GM19240 (cell line): ENCODE results near the gene SRRM2.
"Not testable (repeated sequence)": the region's sequence is repeated elsewhere in the genome, so short reads cannot be mapped to it uniquely, and the experiment has no call there.

ENCODE experiments used
- DNase-seq: peaks from one replicate; pipeline ENCODE4 v3.0.0; 2011; ENCODE audit warnings: low spot score; ENCODE audit not compliant: insufficient read length

The SRRM2 gene

GRCh38 chr16:2715064-2715463, 37.4 kb upstream of the SRRM2 start:
- no peak for DNase-seq

DNA sequence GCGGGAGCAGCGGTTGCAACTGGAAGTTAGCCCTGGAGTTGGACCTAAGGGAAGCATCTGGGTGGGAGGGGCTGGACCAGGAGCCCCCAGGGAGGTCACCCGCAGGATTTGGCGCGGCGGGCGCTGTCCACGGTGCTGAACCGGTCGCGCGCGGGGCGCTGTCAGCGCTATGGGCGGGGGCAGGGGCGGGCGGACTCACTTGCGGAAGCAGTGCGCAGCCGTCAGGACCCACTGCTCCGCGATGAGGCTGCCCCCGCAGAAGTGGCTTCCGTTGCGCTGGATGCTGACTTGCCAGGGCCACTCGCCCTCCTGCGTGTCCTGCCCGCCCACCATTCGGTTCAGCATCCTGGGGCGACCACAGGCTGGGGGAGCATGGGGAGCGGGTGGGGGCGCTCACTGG, 36.9 kb upstream of the SRRM2 start:
- DNase-seq: peak; percentile 62

GRCh38 chr16:2715966-2716885, 36.2 kb upstream of the SRRM2 start:
- DNase-seq: no peak

DNA sequence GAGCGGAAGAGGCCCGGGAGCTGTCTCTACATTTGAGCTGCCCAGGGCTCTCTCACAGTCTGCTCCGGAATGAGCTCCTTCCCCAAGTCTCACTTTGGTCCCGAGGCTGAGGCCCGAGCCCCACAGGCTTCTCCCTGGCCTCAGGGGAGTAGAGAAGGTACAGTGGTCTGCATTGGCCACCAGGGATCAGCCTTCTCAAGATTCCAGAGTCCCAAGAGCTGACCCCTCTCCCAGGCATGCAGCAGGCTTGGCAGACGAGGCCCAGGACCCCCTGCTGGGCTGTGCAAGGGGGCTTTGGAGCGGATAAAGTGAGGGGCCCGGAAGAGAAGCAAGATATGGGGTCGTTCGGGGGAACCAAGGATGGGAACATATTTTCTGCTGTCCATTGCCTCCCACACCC, 35.5 kb upstream of the SRRM2 start:
- no peak for DNase-seq

DNA sequence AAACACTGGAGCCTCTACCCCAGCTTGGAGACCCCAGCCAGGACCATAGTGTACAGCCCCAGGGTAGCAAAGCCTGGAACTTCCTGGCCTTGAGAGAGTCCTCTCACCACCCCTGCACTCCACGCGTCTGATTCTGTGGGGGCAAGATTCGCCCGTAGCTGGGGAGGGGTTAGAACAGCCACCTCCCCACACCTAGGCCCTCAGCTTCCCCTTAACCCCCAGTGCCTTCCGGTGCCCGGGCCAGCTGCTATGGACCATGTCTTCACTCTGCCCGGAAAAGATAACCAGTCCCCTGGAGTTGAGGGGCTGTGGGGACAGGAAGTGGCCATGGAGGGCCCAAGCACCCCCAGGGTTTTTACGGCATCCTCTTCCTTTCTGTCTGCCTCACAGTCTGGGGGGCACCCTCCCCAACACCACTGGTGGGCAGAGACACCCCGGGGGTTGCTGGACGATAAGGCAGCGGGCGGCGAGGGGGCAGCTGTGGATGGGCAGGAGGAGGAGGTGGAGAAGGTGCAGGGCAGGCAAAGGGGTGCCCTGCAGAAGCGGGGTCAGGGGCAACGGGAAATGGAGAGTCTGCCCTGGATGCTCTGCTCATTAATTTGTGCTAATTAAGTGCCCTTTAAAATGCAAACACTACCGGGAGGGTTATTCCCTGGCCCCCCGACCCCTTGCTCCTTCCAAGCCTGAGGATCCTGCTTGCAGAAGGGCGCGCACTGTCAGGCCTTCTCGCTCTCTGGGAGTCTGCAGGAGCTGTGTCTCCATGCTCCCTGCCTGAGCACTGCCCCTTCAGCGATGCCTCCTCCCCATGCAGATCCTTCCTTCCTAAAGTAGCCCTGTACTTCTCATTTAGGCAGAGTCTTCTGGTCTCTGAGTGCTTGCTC, 34.8 kb upstream of the SRRM2 start:
- DNase-seq: no peak

- DNase-seq: no peak
Observed at GRCh38 chr16:2719328-2720063, 32.9 kb upstream of the SRRM2 start.

- no peak for DNase-seq
Observed at GRCh38 chr16:2720064-2720457, 32.4 kb upstream of the SRRM2 start, which contains the start of gene PRSS27. Gene PRSS27, minus strand, starts transcription at chr16:2720224. Its CDS starts 64 bp downstream, at chr16:2720160.

- DNase-seq: peak; percentile 89
Observed at GRCh38 chr16:2720719-2721633, 31.5 kb upstream of the SRRM2 start.

DNA sequence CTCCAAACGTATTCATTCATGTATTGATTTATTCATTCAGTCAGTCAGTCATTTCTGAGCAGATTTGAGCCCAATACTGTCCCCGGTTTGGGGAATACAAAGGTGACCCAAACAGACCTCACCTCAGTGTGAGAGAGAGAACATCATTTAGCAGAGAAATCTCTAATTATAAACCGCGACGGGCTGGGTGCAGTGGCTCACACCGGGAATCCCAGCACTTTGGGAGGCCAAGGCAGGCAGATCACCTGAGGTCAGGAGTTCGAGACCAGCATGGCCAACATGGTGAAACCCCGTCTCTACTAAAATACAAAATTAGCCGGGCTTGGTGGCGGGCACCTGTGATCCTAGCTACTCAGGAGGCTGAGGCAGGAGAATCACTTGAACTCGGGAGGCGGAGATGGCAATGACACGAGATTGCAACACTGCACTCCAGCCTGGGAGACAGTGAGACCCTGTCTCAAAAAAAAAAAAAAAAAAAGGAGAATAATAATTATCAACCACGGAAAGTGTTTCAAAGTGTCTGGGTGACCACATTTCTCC, 30.7 kb upstream of the SRRM2 start:
- not testable (repeated sequence) for DNase-seq

GRCh38 chr16:2724088-2724676, 28.3 kb upstream of the SRRM2 start:
- no peak for DNase-seq

DNA sequence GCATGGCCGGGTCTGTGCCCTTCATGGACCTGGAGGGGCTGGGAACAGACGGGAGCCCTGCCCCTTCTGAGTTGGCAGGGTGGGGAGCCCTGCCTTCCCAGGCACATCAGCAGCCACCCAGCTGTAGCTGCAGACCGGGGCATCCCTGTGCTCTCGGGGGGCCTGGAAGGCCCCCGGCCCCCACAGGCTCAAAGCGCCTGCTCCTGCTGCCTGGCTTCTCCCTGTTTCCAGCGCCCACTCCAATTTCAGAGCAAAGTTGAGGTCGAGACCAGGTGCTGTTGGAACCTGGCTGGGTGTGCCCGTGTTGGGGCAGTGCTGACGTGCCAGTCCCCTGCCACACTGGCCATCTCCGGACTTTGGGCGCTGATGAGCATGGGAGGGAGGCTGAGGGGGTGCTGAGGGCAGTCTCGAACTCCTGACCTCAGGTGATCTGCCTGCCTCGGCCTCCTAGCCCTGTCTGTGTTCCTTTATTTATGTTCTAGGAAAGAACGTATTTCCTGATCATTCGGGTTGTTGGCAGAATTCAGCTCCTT, 27.6 kb upstream of the SRRM2 start:
- no peak for DNase-seq

DNA sequence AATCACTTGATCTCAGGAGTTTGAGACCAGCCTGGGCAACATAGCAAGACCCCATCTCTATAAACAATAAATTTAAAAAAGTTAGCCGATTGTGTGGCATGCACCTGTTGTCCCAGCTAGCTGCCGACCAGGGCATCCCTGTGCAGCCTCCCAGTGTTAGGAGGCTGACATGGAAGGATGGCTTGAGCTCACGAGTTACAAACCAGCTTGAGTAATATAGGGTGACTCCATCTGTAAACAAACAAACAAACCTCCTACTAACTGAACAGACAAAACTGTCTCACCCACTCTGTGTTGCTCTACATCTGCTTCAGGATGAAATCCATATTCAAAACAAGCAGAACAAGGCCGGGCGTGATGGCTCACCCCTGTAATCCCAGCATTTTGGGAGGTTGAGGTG, 25.5 kb upstream of the SRRM2 start:
- DNase-seq: no peak

GRCh38 chr16:2728034-2728433, 24.4 kb upstream of the SRRM2 start:
- DNase-seq: no peak

DNA sequence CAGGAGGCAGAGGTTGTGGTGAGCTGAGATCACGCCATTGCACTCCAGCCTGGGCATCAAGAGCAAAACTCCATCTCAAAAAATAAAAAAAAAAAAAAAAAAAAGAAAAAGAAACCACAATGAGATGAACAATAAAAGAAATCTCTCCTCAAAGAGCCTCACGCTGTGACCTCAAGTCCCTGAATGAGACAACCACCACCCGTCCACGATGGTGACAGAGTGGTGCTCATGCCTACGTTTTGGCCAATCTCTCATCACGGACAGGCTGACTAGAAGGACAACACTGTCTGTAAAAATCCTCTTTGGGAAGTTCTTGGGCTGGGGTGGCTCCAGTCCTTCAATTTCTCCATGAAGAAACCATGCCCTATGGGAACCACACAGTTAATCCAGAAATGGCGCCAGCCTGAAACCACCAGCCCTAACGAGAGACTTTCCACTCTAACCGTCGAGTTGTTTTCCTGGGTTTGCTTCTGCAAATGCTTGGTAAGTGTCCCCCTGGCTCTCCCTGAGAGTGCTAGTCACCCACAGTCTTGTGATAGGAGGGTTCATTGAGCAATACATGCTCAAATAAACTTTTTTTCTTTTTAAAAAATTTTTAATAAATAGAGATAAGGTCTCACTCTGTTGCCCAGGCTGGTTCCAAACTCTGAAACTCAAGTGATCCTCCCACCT, 17.5 kb upstream of the SRRM2 start:
- no peak for DNase-seq

DNA sequence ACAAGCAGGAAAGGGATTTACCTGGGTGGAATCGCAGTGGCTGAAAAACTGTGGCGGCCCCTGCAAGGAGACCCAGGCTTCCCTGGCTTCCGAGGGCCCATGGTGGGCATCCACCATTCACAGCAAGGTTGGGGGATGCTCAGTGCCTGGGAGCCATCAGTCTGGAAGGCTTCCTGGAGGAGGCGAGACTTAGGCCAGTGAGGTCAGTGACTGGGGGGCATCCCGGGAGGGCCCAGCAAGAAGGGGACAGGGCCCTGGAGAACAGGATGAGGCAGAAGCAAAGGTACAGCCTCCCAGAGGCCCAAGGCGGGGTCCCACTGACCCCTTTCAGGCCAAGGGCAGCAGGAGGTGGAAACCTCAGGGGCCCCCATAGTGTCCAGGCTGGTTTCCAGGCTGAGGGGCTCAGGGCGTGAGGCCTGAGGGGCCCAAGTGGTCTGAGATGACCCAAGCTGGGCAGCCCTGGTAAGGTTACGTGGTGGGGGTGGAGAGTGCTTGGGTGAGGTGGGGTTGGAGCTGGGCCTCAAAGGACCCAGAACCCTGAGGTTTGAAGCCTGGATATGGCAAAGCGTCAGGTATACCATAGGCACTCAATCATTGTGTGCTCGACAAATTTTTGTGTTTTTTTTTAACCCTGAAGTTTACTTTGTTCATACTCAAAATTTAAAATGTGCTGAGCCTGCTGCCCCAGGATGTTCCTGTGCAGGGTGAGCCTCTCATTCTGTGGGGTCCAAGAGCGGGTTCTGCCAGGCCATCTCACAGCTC, 15.8 kb upstream of the SRRM2 start:
- DNase-seq: no peak

GRCh38 chr16:2737238-2737605, 15.2 kb upstream of the SRRM2 start:
- DNase-seq: no peak

- no peak for DNase-seq
Observed at GRCh38 chr16:2737895-2738418, 14.5 kb upstream of the SRRM2 start.

- no peak for DNase-seq
Observed at GRCh38 chr16:2738615-2739014, 13.8 kb upstream of the SRRM2 start.
